ELR (cell line): ENCODE measurements around the gene ZNF638.

Experiments
- DNase-seq: peaks from one replicate; pipeline ENCODE4 v3.0.0-alpha.2; 2015; ENCODE audit warnings: low read depth

The ZNF638 gene

DNA sequence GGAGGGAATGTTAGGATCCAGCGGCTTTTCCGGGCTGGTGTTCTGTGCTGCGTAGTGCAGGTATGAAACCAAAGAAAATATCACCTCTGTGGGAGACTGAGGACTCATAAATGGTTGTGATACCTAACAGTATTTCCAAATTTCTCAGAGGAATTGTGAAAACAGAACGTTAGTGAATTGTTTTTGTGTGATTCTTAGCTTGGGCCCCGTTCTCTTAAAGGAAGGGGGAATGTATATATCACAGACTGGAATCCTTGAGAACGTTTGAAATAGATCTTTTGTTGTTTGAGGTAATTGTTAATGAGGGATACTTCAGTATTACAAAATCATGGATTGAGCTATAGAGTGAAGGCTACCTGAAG, 834 bp downstream of the ZNF638 start:
- DNase-seq: no peak

DNA sequence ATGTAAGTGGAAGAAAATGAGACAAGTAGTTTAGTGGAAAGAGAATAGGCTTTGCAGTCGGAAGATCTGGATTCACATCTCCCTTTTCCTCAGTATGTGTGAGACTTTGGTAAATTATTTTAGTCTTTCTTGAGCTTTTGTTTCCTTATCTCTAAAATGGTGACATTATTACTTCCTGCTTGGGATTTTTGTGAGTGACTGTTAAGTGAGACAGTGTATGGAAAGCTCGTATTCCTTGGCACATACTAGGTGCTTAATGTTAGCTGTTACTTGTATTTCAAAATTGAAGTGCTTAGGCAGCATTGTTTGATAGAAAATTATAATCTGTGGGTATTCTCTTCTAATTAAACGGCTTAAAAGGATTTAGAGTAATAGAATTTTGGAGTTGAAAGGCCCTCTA, 2.0 kb downstream of the ZNF638 start:
- peak; percentile 12 for DNase-seq

DNA sequence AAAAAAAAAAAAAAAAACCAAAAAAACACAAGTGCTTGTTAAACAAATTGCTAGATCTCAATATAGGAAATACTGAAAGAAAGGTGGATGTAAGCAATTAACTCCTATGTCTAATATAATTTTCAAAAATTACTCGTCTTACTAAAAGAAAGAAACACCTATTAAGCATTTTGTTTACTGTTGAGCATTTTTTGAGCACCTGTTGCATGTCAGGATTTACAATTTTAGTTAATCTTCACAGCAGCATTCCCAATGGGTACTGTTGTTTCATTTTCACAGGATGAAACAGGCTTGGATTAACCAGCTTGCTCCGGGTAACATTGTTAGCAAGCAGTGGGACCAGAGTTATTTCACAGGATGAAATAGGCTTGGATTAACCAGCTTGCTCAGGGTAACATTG, 4.8 kb downstream of the ZNF638 start:
- DNase-seq: no peak

DNA sequence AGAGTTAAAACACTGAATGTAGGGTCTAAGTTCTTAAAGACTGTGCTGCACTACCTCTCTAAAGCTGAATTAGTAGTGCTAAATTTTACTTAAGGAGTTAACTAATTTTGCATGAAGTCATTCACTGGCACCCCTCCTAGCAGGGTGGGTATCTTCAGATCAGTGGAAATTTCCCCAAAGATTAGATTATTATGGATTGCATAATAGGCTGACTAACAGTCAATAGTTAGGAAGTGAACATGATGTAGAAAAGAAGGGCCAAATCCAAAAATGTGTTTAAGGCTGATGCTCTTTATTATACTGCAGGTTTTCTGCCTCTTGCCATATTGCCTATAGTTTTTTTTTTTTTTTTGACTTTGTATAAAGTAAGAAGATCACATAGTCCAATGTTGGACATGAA, 5.2 kb downstream of the ZNF638 start:
- peak; percentile 15 for DNase-seq

DNA sequence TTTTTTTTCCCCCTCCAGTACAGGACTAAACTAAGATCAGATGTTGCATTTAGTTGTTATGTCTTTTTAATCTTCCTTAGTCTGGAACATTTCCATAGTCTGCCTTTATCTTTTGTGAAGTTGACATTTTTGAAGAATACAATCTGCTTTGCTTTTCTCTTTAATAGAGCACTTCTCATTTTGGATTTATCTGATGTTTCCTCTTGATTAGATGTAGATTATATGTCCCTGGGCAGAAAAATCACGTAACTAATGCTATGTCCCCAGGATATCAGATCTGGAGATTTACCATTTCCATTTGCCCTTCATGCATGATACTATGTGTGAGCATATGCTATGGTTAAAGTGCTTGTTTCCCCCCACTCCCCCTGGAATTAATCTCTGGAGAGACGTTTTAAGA, 6.2 kb downstream of the ZNF638 start:
- no peak for DNase-seq

DNA sequence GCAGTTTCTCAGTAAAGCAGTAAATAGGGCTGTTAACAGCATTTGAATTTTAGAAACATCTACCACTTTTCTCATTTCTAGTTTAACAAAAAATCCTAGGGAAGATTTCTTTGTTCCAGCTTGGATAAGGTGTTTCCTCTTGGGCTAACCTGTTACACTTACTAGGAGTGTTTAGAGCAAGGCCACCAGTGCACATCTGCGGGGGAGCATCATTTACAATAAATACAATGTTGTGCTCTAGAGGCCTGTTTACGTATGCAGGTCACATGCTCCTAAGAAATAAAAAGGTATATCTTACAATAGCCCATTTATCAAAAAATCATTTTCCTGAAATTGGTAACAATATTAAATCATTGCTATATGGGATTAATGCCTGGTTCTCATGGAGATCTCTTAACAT, 8.1 kb downstream of the ZNF638 start:
- DNase-seq: no peak

DNA sequence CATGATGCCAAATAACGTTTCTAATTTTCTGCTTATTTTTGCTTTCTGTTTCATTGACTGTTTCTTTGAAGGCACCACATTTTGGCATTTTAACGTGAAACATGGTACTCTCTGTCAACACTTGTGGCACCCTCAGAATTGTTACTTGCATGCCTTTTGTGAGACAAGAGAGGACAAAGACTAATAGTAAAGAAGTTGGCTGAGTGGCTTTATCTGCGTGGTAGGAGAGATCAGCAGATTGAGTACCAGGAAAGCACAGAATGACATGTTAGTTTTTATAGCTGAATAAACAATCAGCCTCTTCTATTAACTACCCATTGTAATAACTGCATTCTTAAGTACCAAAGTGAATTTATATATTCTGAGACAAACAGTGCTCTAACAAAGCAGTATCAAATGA, 8.6 kb downstream of the ZNF638 start:
- no peak for DNase-seq

DNA sequence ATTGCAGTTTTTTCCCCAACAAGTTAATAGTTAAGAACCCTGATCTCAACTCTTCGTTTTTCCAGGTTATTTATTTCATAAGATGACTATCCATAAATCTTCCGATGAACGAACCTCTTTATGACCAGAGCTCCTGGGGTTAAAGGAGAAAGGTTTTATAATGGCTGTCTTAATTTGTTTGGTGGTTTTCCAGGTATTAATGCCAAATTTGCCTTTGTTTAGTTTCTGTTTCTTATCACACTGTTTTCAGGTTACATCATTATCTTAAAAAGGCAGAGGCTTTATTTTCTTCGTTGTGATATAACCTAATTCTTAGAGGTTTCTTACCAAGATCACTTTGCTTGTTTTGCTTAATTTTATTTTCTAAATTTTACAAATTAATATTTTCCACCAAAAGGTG, 10.1 kb downstream of the ZNF638 start:
- no peak for DNase-seq

DNA sequence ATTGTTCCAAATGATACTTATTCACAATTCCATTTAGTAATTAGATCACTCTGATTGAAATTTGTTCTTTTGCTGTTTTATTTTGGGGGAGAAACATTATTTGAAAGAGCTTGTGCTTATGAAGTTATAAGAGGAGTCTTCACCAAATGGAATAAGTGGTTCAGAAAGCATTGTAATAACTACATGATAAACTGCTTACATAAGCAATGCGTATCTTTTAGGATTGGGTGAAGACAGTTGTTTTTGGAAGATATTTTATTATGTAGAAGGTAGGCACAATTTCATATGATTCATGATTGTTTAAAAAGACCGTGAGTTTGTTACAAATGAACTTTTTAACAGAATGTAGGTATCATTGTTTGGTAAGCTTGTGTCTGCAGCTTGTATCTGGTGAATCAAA, 14.5 kb downstream of the ZNF638 start:
- no peak for DNase-seq

DNA sequence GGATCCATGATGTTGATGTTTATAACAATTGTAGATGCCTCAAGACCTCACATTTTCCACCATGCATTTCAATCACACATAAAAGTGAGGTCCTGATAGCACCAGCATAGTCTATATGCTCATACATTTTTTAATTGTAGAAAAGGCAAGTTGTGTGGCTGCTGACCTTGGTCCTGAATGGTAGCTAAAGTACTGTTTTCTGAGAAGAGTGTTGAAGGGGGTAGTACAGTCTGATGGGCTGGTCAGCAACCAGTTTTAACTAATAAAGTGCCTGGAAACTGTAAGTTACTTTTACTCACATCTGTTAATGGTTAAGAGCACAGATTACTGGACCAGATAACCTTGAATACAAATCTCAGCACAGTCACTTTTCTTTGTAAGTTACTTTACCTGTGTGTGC, 15.9 kb downstream of the ZNF638 start:
- DNase-seq: peak; percentile 23

DNA sequence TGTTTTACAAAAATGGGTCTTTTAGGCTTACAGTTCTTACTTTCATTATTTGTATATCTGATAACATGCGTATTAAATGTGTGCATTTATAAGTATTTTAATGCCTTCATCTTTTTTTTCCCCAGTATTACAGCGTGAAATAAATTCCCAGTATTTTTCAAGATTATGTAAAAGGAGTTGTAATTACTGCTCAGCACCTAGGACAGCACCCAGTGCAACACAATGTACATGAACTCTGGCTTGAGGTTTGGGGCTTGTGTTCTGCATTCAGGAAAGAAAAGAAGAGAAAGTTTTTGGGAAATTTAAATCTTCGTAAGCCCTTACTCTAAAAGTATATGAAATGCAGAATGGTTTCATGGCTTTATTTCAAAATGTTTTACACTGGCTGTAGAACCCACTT, 16.7 kb downstream of the ZNF638 start:
- DNase-seq: peak; percentile 42

DNA sequence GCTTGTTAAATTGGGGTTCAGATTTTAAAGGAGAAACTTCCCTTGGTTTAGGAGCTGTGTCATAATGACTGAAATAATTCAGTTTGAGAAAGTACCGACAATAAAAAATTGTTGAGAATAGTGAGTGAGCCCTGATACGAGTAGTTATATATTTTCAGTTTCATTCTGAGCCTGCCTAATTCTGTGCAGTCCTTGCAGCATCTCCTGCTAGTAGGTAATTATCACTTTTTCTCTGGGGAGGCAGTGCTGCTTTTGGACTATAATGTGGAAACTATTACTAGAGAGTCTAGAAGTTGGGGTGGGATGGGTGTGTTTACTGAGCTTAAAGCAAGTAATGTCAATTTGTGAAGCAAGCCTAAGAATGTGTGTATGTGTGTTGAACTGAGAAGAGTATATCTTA, 21.7 kb downstream of the ZNF638 start:
- no peak for DNase-seq

DNA sequence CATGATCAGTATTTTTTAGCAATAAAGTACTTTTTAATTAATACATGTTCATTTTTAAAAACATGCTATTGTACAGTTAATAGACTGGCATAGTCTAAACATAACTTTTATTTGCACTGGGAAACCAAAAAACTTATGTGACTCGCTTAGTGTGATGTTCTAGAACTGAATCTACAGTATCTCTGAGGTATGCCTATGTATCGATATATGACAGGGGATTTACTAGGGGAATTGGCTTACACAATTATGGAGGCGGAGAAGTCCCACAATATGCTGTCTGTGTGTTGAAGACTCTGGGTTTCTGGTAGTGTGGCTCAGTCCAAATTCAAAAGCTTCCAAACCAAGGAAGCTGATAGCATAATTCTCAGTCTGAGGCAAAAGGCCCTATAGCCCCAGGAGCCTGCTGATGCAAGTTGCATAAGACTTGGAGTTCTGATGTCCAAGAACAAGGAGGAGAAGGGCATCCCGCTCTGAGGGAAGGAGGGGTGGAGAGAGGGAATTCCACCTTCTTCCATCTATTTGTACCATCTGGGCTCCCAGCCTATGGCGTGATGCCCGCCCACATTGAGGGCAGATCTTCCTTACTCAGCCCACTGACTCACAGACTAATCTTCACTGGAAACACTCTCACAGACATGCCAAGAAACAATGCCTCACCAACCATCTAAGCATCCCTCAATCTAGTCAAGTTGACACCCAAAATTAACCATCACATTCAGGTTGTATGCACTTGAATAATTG, 27.5 kb downstream of the ZNF638 start:
- DNase-seq: peak; percentile 72

DNA sequence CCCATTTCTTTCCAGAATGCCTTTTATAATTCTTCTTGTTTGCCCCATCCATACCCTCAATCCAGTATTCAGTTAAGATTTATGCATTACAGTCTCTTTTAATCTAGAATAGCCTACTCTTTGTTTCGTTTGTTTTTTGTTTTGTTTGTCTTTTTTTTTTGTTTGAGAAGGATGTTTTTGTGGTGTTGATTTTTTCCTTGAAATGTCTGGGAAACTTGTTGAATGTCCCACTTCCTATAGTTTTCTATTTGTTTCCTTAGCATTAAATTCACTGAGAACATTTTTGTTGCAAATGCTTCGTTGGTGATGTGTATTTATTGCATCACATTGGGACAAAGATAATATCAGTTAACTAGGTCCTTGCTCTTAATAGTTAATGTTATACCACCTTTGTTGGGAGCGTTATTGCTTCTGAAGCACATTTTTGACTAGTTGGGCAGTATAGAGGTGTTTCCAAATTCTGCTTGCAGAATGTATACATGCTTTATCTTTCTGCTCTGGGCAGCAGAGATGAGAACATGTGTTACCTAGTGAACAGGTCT, 28.9 kb downstream of the ZNF638 start:
- no peak for DNase-seq

DNA sequence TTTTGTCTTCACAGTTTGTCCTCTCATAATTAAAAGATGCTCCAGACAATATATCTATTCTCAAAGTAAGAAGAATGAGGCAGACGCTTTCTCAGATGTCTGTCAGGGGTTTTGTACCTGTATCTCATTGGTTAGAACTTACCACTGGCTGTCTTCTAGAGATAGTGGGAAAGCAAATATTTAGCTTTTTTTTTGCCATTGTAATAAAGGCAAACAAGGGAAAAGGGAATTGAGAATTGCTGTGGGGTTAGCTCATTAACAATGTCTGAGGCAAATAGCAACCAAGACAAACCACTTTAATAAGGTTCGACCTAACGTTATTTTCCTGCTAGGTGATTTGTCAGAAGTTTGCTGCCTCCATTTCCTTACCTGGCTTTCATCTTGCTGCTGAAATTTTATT, 30.0 kb downstream of the ZNF638 start:
- no peak for DNase-seq

DNA sequence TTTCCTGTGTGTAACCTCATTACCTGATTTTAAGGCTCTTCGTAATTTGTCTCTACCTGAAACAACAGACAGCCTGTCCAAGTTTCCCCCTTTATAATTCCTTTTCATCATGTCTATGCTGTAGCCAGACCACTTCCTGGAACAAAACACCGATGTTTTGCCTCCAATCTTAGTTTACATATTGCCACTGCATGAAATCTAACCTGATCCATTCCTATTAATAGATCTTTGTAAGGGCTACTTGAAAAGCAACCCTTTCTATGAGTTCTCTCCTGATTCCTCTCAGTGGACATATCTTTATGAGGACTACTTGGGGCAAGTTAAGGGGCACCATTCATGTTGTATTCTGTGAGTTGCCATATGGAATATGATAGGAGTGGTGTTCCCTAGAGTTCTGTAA, 30.9 kb downstream of the ZNF638 start:
- DNase-seq: no peak

DNA sequence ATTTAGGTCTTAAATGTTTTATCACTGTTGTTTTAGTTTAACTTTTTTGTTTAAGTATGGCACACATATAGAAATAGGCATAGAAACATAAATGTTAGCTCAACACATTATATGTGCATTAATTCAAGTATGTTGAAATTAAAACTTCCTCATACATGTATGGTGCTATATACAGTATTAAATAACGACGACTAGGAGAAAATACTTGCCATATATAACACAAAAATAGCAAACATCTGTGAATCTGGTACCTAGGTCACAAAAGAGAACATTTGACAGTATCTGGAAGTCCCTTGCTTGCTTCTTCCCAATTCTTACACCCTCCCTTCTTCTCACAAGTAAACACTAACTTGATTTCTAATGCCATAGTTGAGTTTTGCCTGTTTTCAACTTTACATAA, 38.4 kb downstream of the ZNF638 start:
- DNase-seq: no peak

DNA sequence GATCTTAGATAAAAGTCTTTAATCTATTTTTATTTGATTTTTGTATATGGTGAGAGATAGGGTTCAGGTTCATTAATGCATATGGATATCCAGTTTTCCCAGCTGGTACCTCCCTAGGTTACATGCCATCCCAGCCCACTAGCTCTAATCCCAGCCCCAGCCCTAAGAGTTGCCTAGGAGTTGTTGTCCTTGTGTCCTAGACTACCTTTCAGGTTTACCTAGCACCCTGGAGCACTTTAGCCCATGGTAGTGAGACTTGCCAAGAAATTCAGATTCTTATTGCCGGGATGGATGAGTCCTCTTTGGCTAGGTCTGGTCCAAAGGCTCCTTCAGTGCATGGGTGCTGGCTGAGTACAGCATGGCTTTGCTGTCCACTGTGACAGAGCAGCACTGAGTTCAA, 40.5 kb downstream of the ZNF638 start:
- no peak for DNase-seq

DNA sequence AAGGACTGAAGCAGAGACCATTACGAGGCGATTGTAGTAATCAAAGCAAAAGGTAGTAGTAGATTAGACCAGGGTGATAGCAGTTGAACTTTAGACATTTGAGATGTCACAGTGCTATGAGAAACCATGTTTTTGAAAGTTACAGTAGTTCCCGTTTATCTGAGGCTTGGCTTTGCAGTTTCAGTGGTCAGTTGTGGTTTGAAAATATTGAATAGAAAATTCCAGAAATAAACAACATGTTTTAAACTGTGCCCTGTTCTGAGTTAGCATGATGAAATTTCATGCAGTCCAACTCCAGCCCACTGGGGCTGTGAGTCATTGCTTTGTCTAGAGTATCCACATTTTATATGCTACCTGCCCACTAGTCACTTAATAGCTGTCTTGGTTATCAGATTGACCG, 47.5 kb downstream of the ZNF638 start:
- peak; percentile 78 for DNase-seq

DNA sequence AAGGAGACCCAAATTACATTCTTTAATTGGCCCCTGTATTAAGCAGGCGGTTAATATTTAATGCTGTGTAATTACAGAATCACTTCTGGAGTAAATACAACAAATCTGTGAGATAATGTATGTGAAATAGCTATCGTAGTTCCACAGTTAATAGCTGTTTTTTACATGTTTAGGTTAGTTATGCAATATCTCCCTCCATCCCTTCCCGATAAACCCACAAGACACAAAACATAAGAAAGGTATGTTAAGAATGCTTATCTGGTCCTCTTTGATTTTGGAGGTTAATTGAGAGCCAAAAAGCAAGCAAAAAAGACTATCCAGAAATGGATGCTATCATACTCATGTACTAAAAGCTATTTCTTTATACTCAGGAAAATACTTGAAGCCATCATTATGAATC, 49.1 kb downstream of the ZNF638 start:
- DNase-seq: no peak

DNA sequence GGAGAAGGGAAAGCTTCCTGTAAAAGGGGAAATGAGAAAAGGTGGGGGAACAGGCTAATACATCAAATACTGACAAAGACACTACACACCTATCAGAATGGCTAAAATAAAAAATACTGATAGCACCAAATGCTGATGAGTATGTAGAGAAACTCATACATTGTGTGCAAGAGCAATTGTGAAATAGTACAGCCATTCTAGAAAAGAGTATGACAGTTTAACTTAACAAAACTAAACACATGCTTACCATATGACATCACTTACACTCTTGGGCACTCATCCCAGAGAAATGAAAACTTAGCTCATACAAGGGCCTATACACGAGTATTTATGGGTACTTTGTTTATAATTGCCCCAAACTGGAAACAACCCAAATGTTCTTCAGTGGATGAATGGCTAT, 53.4 kb downstream of the ZNF638 start:
- DNase-seq: peak; percentile 81

DNA sequence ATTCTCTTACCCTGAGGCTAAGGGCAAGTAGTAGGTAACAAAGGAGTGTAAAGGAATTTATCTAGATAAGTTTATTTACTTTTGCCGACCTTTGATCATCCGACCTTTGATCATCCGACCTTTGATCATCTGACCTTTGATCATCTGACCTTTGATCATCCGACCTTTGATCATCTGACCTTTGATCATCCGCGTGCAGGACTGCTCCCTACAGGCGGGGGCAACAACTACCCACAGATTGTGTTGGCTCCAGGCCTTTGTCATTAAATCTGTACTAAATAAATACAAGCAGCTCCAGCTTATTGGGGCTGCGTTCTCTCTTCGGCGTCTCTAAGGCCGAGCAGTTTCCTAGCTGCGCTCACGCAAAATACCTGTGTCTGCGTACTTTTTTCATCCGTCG, 56.6 kb downstream of the ZNF638 start:
- no peak for DNase-seq

DNA sequence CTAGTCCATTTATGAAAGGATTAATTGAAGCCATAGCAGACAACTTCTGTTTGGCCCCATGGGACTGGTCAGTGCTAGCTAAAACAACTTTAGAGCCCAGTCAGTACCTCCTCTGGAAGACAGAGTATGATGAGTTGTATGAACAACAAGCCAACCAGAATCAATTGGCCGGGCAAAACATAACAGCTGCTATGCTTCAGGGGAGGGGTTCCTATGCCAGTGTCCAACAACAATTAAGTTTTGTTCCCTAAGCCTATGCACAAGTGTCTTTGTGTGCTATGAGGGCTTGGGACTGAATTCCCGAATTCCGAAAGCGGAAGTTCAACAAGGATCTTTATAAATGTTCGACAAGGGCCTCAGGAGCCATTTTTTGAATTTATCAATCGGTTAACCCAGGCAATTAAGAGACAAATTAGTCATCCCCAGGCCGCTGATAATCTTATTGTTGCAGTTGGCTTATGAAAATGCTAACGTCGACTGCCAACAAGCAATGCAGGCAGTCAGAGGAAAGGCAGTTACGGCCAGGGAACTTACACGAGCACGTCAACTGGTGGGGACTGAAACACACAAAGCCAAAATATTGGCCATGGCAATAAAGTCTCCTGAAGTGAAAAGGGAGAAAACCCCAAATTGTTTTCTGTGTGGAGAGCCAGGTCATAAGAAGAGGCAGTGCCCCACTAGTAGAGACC, 57.9 kb downstream of the ZNF638 start:
- DNase-seq: no peak

DNA sequence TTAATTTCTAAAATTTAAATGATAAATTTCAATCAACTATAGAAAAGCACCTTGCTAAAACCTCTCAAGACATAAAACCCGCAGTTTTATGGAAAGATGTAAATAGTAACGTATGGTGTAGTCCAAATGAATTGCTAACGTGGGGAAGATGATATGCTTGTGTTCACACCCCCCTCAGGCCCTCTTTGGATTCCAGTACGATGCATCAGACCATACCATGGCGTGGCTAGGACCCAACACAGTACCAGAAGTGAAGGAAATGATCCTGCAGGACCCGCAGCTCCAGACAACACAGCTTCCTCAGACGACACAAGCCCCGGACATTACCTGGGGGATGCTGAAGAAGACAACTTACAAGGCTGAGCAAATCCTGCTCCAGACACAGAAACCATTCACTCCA, 61.6 kb downstream of the ZNF638 start:
- DNase-seq: no peak
